PC-3 (cell line): ENCODE data around the gene SMYD2. TPM values are rescaled to one million over a fixed set of nuclear protein-coding genes. Genes with fewer than 3 reads are reported as not detected.

Experiments
- ATAC-seq: fragments of 200-7000 bp; cut with Tn5 transposase; 2 replicates; pipeline ENCODE4 v1.9.1; 2020; ENCODE audit warnings: mild to moderate bottlenecking, moderate library complexity
- BruUV-seq: library from RNA; stranded (reverse); fragments of 400-500 nt; replicated peaks from 2 replicates; lab custom pipeline; 2021; lab: Mats Ljungman, UMichigan
- CTCF ChIA-PET: fragments of 300-600 bp; sonication (Branson Sonifier 250); formaldehyde crosslinking; loops from one replicate; lab custom pipeline; 2022; ENCODE audit warnings: antibody characterized with exemption; lab: Charles Lee
- POLR2A ChIA-PET: fragments of 300-600 bp; sonication (Branson Sonifier 250); formaldehyde crosslinking; loops from one replicate; lab custom pipeline; 2022; ENCODE audit warnings: antibody characterized with exemption; ENCODE audit not compliant: unreplicated experiment; lab: Charles Lee
- DNase-seq: peaks from one replicate; pipeline ENCODE4 v3.0.0-alpha.2; 2015
- H2AFZ ChIP-seq: fragments of 300-600 bp; sonication (generic); 2 replicates; pipeline ENCODE4 v1.6.0; 2016; ENCODE audit warnings: antibody characterized with exemption, low read length
- H3F3A ChIP-seq: fragments of 300-600 bp; sonication (generic); one replicate; pipeline ENCODE4 v1.6.0; 2017; ENCODE audit warnings: antibody characterized with exemption, low read length, control low read depth, mild to moderate bottlenecking; ENCODE audit not compliant: unreplicated experiment
- H3K27ac ChIP-seq: fragments of 300-600 bp; sonication (generic); 2 replicates; pipeline ENCODE4 v1.5.1; 2016; ENCODE audit warnings: mild to moderate bottlenecking, low read length
- H3K27me3 ChIP-seq: fragments of 300-600 bp; sonication (generic); 2 replicates; pipeline ENCODE4 v1.6.1; 2016; ENCODE audit warnings: low read length, mixed read lengths
- H3K36me3 ChIP-seq: fragments of 300-600 bp; sonication (generic); 2 replicates; pipeline ENCODE4 v1.6.1; 2016; ENCODE audit warnings: low read depth, mixed run types, low read length, mixed read lengths
- H3K4me1 ChIP-seq: fragments of 300-600 bp; sonication (generic); 2 replicates; pipeline ENCODE4 v1.5.1; 2016; ENCODE audit warnings: low read length; ENCODE audit not compliant: insufficient read depth
- H3K4me2 ChIP-seq: fragments of 300-600 bp; sonication (generic); 2 replicates; pipeline ENCODE4 v1.6.0; 2016; ENCODE audit warnings: low read length
- H3K4me3 ChIP-seq: fragments of 300-600 bp; sonication (generic); 2 replicates; pipeline ENCODE4 v1.5.1; 2016; ENCODE audit warnings: mild to moderate bottlenecking, low read length, mixed read lengths
- H3K79me2 ChIP-seq: fragments of 300-600 bp; sonication (generic); 2 replicates; pipeline ENCODE4 v1.6.1; 2017; ENCODE audit warnings: low read length, mixed read lengths
- H3K9ac ChIP-seq: fragments of 300-600 bp; sonication (generic); 2 replicates; pipeline ENCODE4 v1.6.0; 2016; ENCODE audit warnings: mild to moderate bottlenecking, low read length
- H3K9me2 ChIP-seq: fragments of 300-600 bp; sonication (generic); replicated peaks from 2 replicates; pipeline ENCODE4 v1.6.1; 2016; ENCODE audit warnings: mixed run types, low read length, mixed read lengths
- H3K9me3 ChIP-seq: fragments of 300-600 bp; sonication (generic); 2 replicates; pipeline ENCODE4 v1.6.1; 2016; ENCODE audit warnings: low read length, mixed read lengths
- H4K20me1 ChIP-seq: fragments of 300-600 bp; sonication (generic); 2 replicates; pipeline ENCODE4 v1.6.1; 2016; ENCODE audit warnings: low read length, mixed read lengths
- EZH2 ChIP-seq: fragments of 300-600 bp; sonication (generic); IDR thresholded peaks from one replicate; pipeline ENCODE4 v1.6.1; 2017; ENCODE audit warnings: antibody characterized with exemption, mild to moderate bottlenecking, low read length; ENCODE audit not compliant: unreplicated experiment
- EZH2phosphoT487 ChIP-seq: fragments of 300-600 bp; sonication (generic); IDR thresholded peaks from 2 replicates; pipeline ENCODE4 v1.6.1; 2018; ENCODE audit warnings: mild to moderate bottlenecking, antibody characterized with exemption, low read length, borderline replicate concordance
- intact Hi-C: fragments of 100-400 bp; cut with micrococcal nuclease; formaldehyde crosslinking; loops from 2 replicates; pipeline ENCODE4 v1.9.0; 2023
- total RNA-seq: library from RNA; depleted of rRNA; stranded (reverse); fragments of >200 nt; gene quantifications from 2 replicates; pipeline ENCODE4 v1.2.3, GENCODE V29; 2014
- TF ChIP-seq, protein P1 (sequence below): fragments of 300-600 bp; sonication (generic); conservative IDR thresholded peaks from 2 replicates; pipeline ENCODE4 v1.5.1; 2017; ENCODE audit warnings: antibody characterized with exemption, low read depth, mild to moderate bottlenecking, low read length

SMYD2 gene
- total RNA-seq, 1 experiment from 2014 or later, result 124 TPM

GRCh38 chr1:214342525-214342924 is 61.6 kb downstream of the SMYD2 start:
- ChIA-PET POLR2A (no interaction called here), CTCF (no interaction called here)
- DNase-seq, result no peak
- no peak overlapping the region for H2AFZ ChIP-seq
- no peak overlapping the region for H3K27ac ChIP-seq
- no peaks in the 10 kb centered on the region for H3K79me2 ChIP-seq
- no TSS peak for BruUV-seq
- H4K20me1 ChIP-seq, result no peaks in the 10 kb centered on the region
- H3K4me1 ChIP-seq, result no peaks in the 10 kb centered on the region
- H3K36me3 ChIP-seq, result peaks cover 22% of the 10 kb centered on the region
- H3F3A ChIP-seq, result no peaks in the 10 kb centered on the region
- H3K4me3 ChIP-seq, result no peak overlapping the region
- no peak overlapping the region for H3K4me2 ChIP-seq
- no peaks in the 10 kb centered on the region for H3K9me2 ChIP-seq
- TF ChIP-seq, protein P1, sequence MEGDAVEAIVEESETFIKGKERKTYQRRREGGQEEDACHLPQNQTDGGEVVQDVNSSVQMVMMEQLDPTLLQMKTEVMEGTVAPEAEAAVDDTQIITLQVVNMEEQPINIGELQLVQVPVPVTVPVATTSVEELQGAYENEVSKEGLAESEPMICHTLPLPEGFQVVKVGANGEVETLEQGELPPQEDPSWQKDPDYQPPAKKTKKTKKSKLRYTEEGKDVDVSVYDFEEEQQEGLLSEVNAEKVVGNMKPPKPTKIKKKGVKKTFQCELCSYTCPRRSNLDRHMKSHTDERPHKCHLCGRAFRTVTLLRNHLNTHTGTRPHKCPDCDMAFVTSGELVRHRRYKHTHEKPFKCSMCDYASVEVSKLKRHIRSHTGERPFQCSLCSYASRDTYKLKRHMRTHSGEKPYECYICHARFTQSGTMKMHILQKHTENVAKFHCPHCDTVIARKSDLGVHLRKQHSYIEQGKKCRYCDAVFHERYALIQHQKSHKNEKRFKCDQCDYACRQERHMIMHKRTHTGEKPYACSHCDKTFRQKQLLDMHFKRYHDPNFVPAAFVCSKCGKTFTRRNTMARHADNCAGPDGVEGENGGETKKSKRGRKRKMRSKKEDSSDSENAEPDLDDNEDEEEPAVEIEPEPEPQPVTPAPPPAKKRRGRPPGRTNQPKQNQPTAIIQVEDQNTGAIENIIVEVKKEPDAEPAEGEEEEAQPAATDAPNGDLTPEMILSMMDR, result no peak
- TF ChIP-seq EZH2phosphoT487, result no peak
- TF ChIP-seq EZH2, result no peak
- H3K9me3 ChIP-seq, result no peaks in the 10 kb centered on the region
- H3K27me3 ChIP-seq, result no peaks in the 10 kb centered on the region
- H3K9ac ChIP-seq, result no peak overlapping the region
- intact Hi-C loops, result no loop called here
- no peak for ATAC-seq

- Histone ChIP-seq H3K27ac (no peak overlapping the region), H3K9me3 (no peaks in the 10 kb centered on the region), H3K4me1 (no peaks in the 10 kb centered on the region), H3K79me2 (no peaks in the 10 kb centered on the region), H3K9ac (no peak overlapping the region), H3K4me2 (no peak overlapping the region), H3K4me3 (no peak overlapping the region), H3K9me2 (no peaks in the 10 kb centered on the region), H4K20me1 (no peaks in the 10 kb centered on the region), H2AFZ (no peak overlapping the region), H3F3A (no peaks in the 10 kb centered on the region), H3K27me3 (no peaks in the 10 kb centered on the region), H3K36me3 (peaks cover 26% of the 10 kb centered on the region)
- intact Hi-C loops, result no loop called here
- POLR2A ChIA-PET, result no interaction called here
- TF ChIP-seq EZH2, result no peak
- no peak for TF ChIP-seq EZH2phosphoT487
- TF ChIP-seq, protein P1, result no peak
- no peak for DNase-seq
- ATAC-seq, result no peak
- CTCF ChIA-PET, result no interaction called here
- BruUV-seq, result no TSS peak
Observed at GRCh38 chr1:214344897-214345296, 63.9 kb downstream of the SMYD2 start.

- no TSS peak for BruUV-seq
- intact Hi-C loops, result no loop called here
- Histone ChIP-seq H3K4me3 (no peak overlapping the region), H3K9me3 (no peaks in the 10 kb centered on the region), H4K20me1 (no peaks in the 10 kb centered on the region), H2AFZ (no peak overlapping the region), H3K4me1 (no peaks in the 10 kb centered on the region), H3K36me3 (peaks cover 34% of the 10 kb centered on the region), H3K79me2 (no peaks in the 10 kb centered on the region), H3K4me2 (no peak overlapping the region), H3K27me3 (no peaks in the 10 kb centered on the region), H3F3A (no peaks in the 10 kb centered on the region), H3K9me2 (no peaks in the 10 kb centered on the region), H3K9ac (no peak overlapping the region), H3K27ac (no peak overlapping the region)
- CTCF ChIA-PET, result interaction anchor here (0.7 kb wide), 1 partner anchor 800 kb away, joined by 3 read pairs; no protein-coding TSS in a partner anchor
- POLR2A ChIA-PET, result interaction anchor here (0.6 kb wide), 1 partner anchor 203 kb away, joined by 4 read pairs; the partner anchor contains the start of gene PTPN14
- no peak for ATAC-seq
- no peak for TF ChIP-seq EZH2phosphoT487
- TF ChIP-seq EZH2, result no peak
- TF ChIP-seq, protein P1, result no peak
- no peak for DNase-seq
Observed at GRCh38 chr1:214349008-214349407, 68.0 kb downstream of the SMYD2 start.
